IPS DF 4.7 (cell line): Measurements from ENCODE around the gene ZNF512B.

ENCODE experiments used
- DNase-seq: peaks from one replicate; pipeline ENCODE4 v3.0.0-alpha.2; 2013; ENCODE audit warnings: low spot score; ENCODE audit errors: extremely low read depth

ZNF512B gene

DNA sequence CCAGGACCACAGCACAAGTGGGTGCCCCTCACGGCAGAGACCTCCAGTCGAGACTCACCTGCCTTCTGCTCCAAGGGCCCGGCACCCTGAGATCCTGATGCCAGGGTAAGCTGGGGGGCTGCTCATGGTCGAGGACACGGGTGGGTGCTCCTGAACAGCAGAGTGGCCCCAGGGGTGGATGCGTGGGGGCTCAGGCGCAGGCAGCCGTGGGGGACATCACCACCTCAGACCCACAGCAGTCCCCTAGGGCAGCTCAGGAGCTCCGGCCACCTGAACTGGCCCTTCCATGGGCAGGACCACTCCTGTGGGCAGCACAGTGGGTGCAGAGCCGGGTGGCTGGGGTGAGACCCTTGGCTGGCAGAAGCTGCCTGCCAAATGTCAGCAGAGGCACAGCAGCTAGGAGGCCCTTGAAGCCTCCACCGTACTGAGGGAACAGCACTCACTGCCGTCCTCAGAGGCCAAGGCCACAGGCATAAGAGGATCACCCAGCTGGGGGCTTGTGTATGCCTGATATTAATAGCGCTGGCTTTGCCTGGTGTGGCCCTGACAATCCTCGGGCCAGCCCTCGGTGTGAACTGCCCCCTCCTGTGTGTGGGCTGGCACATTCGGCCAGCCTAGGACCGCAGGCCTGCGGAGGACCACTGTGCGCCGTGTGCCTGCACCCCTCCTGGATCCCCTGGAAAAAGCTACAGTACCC lies 18.9 kb downstream of the ZNF512B start:
- no peak for DNase-seq

DNA sequence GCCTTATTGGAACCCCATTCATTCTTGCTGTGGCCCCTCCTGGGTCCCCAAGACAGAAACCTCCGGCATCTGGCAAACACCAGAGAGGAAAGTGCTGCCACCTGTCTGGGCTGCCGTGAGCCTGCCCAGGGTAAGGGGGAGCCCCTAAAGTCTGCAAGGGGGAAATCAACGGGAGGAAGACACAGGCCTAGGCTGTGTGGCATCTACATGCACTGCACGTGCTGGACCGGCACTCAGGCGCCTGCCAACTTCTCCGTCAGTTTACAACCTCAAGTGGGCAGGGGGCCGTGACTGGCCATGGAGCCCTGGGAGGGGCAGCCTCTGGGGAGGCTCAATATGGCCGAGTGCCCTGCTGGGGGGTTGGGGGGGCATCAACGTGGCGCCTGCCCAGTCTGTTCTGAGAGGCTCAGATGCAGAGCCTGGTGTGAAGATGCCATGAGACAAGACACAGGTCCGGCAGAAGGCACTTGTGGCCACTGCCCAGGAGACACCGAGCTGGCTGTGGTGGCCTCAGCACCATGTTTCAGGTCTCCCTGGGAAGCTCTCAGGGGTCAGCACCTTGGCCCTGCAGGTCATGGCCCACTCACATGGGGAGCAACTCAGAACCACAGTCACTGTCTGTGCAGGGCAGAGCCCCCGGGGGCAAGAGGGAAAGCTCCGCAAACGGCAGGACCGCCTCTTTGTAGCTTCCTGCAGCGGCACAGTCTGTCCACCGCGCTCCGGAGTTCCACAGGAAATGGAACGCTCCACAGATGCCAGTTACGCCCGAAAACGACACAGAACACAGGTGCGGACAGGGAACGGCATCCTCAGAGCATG lies 21.9 kb downstream of the ZNF512B start:
- no peak for DNase-seq

DNA sequence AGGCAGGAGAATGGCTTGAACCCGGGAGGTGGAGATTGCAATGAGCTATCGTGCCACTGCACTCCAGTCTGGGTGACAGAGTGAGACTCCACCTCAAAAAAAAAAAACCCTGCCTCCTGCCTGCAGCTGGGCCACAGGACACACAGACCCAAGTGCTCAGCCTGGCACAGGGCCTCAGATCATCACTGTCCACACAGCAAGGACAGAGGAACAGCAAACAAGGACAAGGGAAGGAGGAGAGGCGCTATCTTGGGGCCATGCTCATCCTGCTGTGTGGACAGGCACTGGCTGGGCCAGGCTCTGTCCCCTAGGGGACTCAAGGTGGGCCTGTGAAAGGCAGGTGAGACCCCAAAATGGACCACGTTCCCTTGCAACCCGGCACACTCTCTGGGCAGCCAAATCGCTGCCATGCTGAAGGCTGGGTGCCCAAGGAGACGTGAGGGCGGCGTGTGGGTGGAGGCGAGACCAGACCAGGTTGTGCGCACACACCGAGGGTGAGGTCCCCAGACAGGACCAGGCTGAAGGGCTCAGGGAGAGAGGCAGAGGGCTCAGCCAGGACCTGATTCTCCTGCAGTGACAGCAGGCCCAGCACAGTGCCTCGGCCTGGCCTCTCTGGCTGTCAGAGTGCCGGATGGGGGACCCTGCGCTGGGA lies 22.6 kb downstream of the ZNF512B start:
- DNase-seq: no peak

DNA sequence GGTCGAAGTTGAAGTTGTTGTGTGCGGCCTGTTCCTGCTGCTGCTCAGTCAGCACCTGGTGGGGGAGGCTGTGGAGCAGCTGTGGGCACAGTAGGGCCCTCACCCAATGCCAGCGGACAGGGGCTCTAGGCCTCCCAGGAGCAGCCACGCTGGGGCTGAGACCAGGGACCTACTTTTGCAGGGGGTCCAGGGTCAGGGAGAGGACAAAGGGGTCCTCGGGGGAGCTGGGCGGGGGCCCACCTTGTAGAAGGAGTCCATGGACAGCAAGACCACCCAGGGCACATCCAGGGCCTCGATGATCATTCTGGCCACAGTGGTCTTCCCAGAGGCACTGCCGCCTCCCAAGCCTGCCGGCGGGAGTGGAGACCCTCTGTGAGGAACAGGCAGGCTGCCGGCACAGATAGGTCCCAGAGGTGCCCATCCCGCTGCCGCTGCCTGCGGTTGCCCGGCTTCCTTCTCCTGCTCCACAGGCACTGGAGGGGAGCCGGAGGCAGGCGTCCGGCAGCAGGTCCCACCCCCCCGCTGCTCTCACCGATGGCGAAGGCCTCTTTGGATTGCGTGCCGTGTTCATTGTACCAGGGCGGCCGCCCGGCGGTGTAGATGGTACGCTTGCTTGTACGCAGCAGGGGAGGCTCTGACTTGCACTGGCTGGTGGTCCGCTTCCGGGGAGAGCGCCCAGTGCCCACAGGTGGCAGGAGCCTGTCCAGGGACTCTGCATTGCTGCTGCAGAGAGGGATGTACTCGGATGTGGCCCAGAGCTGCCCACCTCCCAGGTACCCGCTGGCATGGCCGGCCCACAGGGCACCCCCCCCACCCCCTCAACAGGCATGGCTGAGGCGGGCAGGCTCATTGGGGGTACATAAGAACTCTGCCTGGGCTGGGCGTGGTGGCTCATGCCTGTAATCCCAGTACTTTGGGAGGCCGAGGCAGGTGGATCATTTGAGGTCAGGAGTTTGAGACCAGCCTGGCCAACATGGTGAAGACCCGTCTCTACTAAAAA lies 23.5 kb downstream of the ZNF512B start:
- DNase-seq: no peak

DNA sequence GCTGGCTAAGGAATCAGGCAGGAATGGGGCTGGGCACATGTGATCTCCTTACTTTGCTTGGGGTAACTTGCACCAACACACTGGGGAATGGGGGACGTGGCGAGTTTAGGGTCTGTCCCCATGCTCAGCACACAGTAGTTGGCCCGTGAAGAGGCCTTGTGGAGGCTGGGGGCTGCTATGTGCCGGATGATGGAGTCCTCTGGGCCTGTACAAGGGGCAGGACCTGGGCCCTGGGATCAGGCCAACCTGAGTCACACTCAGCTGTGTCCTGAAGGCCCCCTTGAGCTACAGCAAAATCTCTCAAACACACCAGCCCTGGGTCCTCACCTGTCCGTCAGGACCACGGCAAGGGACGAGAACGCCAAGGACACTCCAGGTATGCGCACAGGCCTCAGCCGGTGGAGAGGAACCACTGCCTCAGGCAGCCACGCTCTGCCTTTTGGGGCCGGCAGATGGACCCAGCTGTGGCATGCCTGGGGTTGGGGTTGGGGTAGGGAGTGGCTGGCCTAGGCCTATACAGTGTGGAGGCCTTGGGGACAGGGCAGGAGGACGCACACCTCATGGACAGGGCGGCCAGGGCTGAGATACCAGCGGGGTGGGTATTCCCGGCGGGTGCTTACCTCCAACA lies 24.6 kb downstream of the ZNF512B start:
- no peak for DNase-seq

DNA sequence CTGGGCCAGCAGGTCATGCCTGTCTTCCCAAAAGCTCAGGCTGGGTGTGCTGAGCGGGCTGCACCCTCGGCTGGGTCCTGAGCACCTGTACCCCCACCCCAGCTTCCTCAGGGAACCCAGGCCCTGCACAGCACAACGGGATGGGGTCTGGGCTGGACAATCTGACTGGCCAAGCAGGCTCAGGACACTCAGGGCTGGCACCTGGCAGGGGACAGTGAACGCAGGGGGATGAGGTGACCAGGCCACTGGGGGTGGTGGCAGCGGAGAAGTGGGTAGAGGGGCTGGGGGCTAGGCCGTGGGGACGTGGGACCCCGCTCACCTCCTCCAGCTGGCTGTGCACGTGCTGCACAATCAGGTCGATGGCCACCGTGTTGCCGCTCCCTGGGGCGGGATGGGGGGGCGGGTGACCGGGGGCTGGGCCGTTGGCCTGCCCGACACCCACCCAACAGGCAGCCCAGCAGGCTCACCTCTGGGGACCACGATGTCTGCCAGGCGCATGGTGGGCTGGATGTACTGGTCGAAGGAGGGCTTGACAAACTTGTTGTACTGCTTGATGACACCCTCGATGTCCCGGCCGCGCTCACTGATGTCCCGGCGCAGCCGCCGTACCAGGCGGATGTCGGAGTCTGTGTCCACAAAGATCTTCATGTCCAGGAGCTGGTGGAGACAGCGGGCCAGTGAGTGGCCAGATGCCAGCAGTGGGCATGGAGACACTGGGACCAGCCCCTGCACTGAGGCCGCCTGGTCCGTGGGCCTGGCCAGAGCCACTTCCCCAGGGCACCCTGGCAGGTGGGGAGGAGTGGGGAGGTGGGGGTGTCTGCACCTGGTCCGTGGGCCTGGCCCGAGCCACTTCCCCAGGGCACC lies 25.4 kb downstream of the ZNF512B start:
- no peak for DNase-seq

DNA sequence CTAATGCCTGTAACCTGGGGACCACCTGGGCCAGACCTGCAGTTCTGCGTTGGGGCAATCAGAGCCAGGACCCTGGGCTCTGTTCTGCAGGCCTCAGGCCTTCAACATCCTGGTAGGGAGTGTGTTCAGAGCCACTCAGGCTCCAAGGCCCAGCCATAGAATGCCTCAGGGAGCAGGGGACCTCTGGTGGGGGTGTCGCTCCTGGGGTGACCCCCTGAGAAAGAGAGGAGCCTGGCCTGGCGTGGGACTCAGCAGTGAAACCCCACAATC lies 26.0 kb downstream of the ZNF512B start:
- no peak for DNase-seq

DNA sequence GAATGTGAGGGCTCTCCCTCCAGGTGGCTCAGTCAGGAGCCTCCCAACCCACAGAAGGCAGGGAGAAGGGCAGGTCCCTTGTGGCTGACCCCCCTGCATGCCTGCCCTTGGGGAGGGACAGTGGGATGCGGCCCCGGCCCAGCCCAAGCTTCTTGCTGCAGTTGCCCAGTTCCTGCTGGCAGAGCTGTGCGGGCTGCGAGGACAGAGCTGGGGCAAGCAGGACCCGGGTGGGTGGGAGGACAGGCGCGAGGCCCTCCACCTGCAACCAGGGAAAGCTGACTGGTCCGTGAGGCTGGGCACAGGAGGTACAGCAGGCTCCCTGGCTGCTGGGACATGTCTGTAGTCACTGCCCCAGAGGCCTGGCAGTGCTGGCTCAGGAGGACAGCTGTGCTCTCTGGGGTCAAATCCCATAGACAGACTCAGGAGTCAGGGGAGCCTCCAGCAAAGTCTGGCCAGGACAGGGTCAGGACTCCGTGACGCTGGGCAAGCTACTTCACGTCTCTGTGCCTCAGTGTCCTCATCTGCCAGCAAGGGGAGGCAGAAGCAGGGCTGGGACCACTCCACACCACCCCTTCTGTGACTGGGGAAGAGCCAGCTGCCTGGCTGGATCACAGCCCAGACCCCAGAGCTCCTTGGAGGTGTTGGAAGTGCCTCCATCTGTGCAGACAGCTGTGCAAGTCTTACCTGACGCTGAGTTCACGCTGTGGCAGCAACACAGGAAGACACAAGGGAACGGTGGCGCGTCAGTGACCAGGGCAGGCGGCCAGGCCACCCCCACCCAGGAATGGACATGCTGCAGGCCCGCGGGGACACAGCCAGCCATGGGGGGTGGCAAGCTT lies 26.5 kb downstream of the ZNF512B start:
- no peak for DNase-seq

DNA sequence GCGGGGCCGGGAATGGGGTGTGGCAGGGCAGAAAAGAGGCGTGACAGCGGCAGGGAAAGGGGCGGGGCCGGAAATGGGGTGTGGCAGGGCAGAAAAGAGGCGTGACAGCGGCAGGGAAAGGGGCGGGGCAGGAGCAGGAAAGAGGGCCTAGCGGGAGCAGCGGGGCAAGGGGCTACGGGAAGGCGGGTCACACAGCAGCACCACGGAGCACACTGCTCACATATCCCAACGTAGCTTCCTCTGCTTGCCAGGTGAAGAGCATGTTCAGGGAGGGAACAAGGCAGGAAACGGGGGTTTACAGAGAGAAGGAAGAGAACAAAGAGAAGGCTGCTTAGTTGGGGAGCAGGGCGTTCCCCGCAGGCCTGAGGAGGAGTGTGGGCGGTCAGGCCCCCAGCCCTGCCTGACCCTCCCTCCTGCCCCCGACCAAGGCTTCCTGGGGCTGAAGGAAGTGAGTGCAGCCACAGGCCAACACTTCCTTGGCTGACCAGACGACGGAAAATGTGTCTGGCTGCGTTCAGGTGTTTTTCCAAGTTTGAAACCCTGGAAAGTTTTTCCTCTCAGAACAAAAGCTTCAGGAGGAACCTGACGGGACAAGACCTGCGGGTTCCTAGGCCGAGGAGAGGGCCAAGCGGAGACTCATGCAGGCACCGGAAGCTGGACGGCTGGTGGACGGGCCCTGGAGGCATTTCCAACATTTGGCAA lies 27.3 kb downstream of the ZNF512B start:
- DNase-seq: no peak

DNA sequence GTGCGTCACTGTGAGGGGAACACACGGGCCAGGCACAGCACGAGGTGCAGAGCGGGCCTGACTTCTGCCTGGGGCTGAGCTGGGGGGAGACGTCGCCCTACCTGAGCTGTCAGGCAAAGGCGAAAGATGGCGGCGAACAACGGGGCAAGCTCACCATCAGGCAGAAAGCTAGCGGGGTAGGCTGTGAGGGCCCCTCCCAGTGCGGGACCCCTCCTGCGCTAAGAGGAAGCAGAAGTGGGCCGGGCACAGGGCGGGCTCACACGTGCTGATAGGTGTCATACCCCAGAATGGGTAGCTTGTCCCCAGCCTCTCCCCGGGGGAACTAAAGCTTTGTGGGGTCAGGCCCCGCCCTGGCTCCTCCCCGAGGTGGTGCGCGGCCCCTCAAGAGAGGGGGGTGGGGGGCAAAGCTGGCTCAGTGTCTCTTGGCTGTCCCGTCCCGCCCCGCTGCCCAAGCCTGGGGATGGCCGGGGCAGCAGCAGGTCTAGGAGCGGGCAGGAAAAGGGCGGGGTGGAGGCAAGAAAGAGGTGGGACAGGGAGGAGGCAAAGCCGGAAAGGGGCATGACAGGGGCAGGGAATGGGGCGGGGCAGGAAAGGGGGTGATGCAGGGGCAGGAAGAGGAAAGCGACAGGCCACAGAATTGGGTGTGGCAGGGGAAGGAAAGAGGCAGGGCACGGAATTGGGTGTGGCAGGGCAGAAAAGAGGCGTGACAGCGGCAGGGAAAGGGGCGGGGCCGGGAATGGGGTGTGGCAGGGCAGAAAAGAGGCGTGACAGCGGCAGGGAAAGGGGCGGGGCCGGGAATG lies 28.2 kb downstream of the ZNF512B start:
- DNase-seq: no peak

DNA sequence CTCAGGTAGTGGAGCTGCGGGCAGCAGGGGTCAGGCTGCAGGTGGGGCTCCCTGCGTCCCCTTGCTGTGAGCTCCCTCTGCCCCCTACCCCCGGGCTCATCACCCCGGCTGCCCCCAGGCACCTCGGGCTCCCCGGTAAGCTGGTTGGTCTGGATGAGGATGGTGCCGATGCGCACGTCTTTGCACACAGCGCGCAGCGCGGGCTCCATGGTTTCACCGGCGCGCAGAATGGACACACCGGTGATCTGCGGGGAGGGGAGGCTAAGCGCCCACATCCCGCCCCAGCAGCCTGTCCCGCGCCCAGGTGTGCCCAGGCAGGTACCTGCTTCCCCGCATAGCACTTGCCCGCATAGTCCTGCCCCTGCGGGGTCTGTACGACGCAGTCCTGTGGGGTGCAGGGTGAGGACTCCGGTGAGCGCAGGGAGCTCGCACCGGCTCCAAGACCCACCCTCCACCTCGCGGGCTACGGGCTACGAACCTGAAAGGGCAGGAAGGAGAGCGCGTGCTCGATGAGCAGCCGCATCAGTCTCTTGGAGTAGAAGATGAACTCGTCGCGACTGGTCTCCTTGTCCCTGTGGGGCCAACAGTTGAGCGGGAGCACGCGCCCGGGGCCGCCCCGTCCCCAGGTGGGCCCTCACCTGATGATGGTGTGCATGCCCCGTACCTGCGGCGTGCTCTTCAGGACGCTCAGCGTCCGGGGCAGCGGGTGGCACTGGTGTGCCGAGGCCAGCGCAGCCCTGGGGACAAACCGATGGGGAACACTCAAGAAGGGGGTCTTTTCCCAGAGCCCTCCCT lies 29.1 kb downstream of the ZNF512B start:
- DNase-seq: no peak

DNA sequence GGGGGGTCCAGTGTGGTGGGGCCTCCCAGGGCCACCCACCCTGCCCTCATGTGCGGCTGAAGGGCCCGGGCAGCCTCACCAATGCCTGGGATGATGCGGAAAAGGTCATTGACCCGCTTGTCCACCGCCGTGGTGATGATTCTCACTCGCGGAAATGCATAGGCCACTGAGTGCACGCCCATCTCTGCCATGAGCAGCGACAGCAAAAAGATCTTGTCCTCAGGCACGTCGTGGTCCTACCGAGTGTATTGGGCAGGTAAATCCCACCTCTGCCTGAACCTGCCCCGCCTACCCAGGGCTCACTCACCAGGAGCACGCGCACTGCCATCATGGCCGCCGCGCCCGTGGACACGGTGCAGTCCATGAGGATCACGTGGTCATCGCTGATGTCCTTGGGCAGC lies 29.7 kb downstream of the ZNF512B start:
- no peak for DNase-seq

DNA sequence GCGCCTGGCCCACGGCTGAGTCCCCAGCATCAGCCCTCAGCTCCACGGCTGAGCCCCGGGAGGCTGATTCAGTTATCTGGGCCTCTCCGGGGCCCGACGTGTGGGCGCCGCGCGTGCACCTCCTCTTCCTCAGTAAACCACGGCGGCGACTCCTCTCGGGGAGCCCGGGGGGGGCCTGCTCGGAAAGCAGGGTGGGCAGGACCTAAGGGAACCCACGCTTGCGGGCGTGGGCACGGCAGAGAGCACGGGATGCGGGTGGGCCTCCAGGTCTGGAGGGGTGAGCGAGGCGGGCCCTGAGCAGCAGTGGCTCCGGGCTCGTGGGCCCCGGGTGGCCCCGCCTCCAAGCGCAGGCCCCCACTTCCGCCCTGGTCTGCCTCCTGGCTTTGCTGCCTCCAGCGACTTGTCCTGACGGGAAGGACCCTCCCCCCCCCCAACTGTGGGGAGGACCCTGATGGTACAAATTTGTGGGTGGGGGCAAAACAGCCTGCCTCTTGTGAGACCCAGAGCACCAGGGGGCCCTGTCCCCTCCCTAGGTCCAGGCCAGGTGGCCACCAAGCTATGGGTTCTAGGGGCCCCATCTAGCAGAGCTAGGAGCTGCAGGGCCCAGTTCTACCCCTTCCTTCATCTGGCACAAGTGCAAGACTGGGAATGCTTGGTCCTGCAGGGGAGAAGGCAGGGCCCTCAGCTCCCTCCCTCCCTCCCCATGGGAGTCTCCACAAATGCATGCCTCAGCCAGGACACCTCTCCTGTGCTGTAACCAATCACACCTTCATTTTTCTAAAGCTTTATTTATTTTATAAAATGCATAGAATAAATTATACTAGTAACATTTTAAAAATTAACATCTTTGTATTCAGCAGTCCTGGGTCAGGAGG lies 30.4 kb downstream of the ZNF512B start:
- no peak for DNase-seq

DNA sequence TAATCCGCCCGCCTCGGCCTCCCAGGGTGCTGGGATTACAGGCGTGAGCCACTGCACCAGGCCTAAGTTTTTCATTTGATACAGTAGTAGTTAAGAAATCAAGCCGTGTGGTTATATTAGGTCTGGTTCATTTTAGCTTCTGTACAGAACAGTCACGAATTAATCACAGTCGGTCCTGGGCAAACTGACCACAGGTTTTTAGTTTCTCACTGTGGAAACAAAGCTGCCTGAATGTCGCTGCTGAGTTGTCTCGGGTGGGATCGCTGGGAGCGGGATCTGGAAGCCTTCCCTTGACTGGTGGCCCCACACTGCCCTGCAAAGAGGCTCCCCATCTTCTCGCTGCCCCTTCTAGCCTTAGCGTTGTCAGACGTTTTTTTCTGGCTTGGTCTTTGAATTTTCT lies 32.1 kb downstream of the ZNF512B start:
- no peak for DNase-seq

DNA sequence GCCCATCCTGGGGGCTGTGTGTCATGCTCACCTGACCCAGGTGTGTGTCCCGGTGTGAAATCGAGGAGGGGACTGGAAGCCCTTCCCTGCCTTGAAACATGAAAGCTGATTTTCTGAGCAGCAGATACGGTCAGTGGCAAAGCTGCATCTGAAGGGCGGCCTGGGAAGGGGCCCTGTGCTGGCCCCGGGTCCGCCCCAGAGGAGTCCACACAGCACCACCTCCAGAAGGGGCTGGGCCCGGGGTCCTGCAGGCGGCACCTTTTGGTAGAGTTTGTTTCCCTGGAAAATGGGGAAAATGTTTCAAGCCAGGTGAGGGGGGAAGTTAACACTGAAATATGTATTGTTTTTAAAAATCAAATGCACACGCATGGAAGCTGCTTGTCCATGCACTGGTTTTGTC lies 34.3 kb downstream of the ZNF512B start:
- DNase-seq: no peak
